SK-N-MC (cell line): ENCODE measurements around the gene CNIH2.

Source experiments
- DNase-seq: peaks from one replicate; pipeline ENCODE4 v3.0.0-alpha.2; 2011; ENCODE audit warnings: low read depth, low spot score
- H3K27ac ChIP-seq: fragments of 200-600 bp; sonication (generic); 2 replicates; pipeline ENCODE4 v1.5.1; 2016; ENCODE audit warnings: mixed run types
- H3K36me3 ChIP-seq: fragments of 200-600 bp; sonication (generic); 2 replicates; pipeline ENCODE4 v1.6.1; 2017; ENCODE audit warnings: antibody characterized with exemption, low read length, mixed read lengths; ENCODE audit not compliant: insufficient read depth
- H3K4me3 ChIP-seq: fragments of 200-600 bp; sonication (generic); 2 replicates; pipeline ENCODE4 v1.5.1; 2016
- H3K9ac ChIP-seq: fragments of 200-600 bp; sonication (generic); 2 replicates; pipeline ENCODE4 v1.8.0; 2017; ENCODE audit warnings: mixed run types, mixed read lengths; ENCODE audit not compliant: insufficient read length
- H3K9me3 ChIP-seq: fragments of 200-600 bp; sonication (generic); 2 replicates; pipeline ENCODE4 v1.6.1; 2017; ENCODE audit warnings: low read depth, mild to moderate bottlenecking, antibody characterized with exemption, low read length, moderate library complexity, mixed read lengths
- EZH2 ChIP-seq: fragments of 200-600 bp; sonication (generic); IDR thresholded peaks from one replicate; pipeline ENCODE4 v1.6.1; 2017; ENCODE audit warnings: antibody characterized with exemption
- FOXP2 ChIP-seq: optimal IDR thresholded peaks from 2 replicates; pipeline ENCODE3; 2011; ENCODE audit warnings: mild to moderate bottlenecking, moderate library complexity; ENCODE audit not compliant: insufficient read depth; ENCODE audit errors: extremely low read length, control extremely low read depth
- POLR2AphosphoS5 ChIP-seq: IDR thresholded peaks from 2 replicates; pipeline ENCODE4 v1.6.1; 2012; ENCODE audit warnings: mild to moderate bottlenecking, low read depth, low read length, borderline replicate concordance

Gene CNIH2

GRCh38 chr11:66288671-66289547, 10.9 kb downstream of the CNIH2 start, which contains the start of gene YIF1A:
YIF1A (minus strand) TSS chr11:66289143; CDS start chr11:66288985, 158 bp downstream.
- Histone ChIP-seq H3K27ac (peak within 1 kb of the TSS; percentile 56; the same call in 1 of the 2 replicates), H3K4me3 (peak within 1 kb of the TSS; percentile 84), H3K9ac (peak within 1 kb of the TSS; percentile 87), H3K9me3 (no peaks in the 10 kb centered on the region), H3K36me3 (no peaks in the 10 kb centered on the region; the same call in 1 of the 2 replicates)
- TF ChIP-seq FOXP2 (peak; percentile 76), EZH2 (no peak), POLR2AphosphoS5 (peak; percentile 83; the same call in 1 of the 2 replicates)
- peak; percentile 97 for DNase-seq

DNA sequence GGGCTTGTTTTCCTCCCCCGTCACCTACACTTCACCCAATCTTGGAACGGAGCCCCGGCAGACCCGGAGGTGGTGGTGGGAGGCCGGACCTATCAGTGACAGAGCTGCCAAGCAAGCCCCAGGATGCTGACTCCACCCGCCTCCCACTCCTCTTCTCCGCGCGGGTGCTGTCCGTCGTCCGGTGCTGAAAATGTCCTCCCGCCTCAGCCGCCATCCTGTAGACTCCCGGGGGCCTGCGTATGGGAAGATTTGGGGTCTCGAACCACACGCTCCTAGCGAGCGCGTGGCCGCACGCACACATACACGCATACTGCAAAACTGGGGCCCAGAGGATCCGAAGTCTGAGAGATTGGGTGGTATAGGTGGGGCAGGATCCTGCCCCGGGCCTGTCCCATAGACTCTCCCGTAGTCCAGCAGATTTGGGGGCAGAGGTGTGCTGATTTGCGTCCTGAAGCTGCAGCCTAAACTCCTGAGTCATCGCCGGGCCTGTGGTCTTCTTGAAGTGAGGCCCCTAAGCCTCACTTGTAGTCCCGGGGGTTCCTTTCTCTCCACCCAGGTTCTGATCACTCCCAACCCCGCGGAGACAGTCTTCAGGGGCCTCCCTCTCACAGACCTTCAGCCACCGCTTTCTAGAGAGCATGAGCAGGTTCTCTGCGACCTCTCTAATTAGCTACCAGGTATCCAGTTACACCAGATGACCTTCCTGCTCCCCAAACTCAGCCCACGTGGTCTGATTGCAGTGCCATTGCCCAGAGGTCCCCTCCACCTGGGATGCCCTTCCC, 11.8 kb downstream of the CNIH2 start:
- Histone ChIP-seq H3K4me3 (peak overlapping the region; percentile 84), H3K9me3 (no peaks in the 10 kb centered on the region), H3K9ac (peak overlapping the region; percentile 24), H3K36me3 (no peaks in the 10 kb centered on the region; the same call in 1 of the 2 replicates), H3K27ac (peak overlapping the region; percentile 47; the same call in 1 of the 2 replicates)
- DNase-seq, result no peak
- TF ChIP-seq EZH2 (no peak), FOXP2 (no peak), POLR2AphosphoS5 (no peak)

- H3K4me3 ChIP-seq, result no peak overlapping the region
- H3K9me3 ChIP-seq, result no peaks in the 10 kb centered on the region
- TF ChIP-seq FOXP2, result no peak
- TF ChIP-seq POLR2AphosphoS5, result no peak
- TF ChIP-seq EZH2, result no peak
- H3K9ac ChIP-seq, result no peak overlapping the region
- DNase-seq, result no peak
- H3K36me3 ChIP-seq, result no peaks in the 10 kb centered on the region; the same call in 1 of the 2 replicates
- no peak overlapping the region for H3K27ac ChIP-seq
Observed at GRCh38 chr11:66290330-66290621, 12.3 kb downstream of the CNIH2 start.

- DNase-seq, result no peak
- H3K9me3 ChIP-seq, result no peaks in the 10 kb centered on the region
- H3K36me3 ChIP-seq, result no peaks in the 10 kb centered on the region
- no peak overlapping the region for H3K27ac ChIP-seq
- H3K9ac ChIP-seq, result no peak overlapping the region
- TF ChIP-seq EZH2, result no peak
- no peak for TF ChIP-seq FOXP2
- no peak for TF ChIP-seq POLR2AphosphoS5
- no peak overlapping the region for H3K4me3 ChIP-seq
Observed at GRCh38 chr11:66291303-66291705, 13.3 kb downstream of the CNIH2 start.

DNA sequence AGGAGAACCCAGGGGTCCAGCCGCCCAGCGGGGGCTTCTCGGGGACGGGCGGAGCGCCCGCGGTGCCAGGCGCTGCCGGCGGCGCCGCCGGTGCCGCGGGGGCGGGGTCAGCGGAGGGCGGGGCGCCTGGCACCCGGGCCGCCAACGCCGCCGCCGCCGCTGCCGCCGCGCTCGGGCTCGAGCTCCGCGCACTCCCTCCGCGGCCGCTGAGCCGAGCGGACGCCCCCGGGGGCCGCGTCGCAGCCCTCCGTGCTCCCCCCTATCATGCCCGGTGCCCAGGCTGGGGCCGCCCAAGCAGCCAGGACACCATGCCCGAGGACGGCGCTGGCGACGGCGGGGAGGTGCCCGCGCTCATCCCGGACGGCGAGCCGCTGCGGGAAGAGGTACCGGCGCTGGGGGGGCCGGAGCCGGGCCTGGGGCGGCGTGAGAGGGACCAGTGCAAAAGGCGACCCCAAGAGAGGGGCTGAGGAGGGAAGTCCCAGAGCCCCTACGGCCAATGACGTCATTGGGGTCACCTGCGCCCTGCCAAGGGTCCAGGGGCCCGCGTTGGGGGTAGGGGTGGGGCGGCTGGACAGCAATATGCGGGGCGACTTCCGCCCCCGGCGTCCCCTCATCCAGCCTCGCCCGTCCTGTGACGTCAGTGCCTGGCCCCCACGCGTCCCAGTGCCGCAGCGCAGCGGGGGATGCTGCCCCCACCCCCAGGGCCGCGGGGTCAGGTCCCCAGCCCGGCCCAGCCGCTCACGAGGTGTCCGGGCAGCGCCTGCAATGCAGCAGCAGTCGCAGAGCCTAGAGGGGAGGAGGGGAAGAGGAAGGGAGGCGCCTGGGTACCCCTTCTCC, 13.9 kb downstream of the CNIH2 start, which contains the start of gene TMEM151A:
TMEM151A (plus strand) TSS at position 189 of the 837 bp plus-strand sequence; CDS start at position 309, 120 bp downstream.
- Histone ChIP-seq H3K36me3 (no peaks in the 10 kb centered on the region), H3K9me3 (no peaks in the 10 kb centered on the region), H3K9ac (no peak within 1 kb of the TSS), H3K27ac (no peak within 1 kb of the TSS), H3K4me3 (peak within 1 kb of the TSS; percentile 62)
- no peak for DNase-seq
- no peak for TF ChIP-seq POLR2AphosphoS5
- TF ChIP-seq EZH2, result no peak
- TF ChIP-seq FOXP2, result no peak

DNA sequence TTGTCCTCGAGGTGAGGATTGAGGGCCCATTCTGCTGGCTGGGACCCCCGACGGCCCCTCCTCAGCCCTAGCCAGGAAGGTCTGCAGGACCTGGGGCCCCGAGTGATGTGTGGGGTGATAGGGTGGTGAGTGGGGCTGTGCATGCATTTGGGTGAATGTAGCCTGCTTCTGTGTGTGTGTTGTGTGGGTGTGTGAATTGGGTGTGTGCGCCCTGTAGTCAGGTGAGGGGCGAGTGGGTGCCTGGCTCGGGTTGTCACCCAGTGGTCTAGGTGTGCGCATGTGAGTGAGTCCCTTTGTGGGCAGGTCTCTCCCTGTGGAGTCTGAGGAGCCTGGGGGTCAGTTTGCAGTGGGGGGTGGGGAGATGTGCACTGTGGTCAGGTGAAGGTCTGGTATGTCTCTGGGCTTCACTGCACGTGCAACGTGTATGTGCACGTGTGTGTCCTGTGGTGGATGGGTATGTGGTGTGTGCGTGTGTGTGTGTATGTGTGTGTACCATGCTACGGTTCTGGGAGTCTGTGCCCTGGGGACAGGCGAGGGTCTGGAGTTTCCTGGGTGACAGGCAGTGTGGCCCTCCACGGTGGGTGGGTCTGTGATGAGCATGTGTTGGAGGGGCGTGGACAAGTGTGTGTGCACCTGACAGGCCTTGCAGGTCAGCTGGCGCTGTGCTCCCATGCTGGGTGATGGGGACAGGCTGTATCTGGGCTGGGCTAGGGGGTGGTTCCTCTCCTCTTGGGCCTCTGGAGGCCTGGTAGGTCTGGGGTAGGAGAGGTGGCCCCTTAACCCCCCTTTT, 14.8 kb downstream of the CNIH2 start:
- no peaks in the 10 kb centered on the region for H3K36me3 ChIP-seq
- H3K27ac ChIP-seq, result no peak overlapping the region
- H3K9me3 ChIP-seq, result no peaks in the 10 kb centered on the region
- TF ChIP-seq FOXP2 (no peak), EZH2 (no peak), POLR2AphosphoS5 (no peak)
- H3K9ac ChIP-seq, result no peak overlapping the region
- no peak overlapping the region for H3K4me3 ChIP-seq
- no peak for DNase-seq

DNA sequence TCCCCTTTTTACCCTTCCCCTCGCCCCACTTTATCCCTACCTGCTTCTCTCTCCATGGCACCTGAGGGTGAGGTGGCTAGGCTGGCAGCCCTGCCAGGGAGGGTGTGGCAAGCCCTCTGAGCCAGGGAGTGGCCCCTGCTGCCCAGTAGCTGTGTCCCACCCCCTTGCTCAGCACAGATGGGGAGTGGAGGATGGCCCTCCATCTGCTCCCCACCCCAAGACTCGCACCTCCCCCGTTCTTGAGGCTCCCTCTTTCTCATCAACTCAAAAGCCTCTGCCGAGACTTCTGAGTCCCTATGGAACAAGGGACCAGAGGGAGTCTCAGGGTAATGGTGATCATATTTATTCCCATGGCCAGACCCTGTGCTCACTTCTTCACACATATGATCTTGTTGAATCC, 15.4 kb downstream of the CNIH2 start:
- Histone ChIP-seq H3K9me3 (no peaks in the 10 kb centered on the region), H3K9ac (no peak overlapping the region), H3K36me3 (no peaks in the 10 kb centered on the region), H3K27ac (no peak overlapping the region), H3K4me3 (no peak overlapping the region)
- TF ChIP-seq EZH2 (no peak), POLR2AphosphoS5 (no peak), FOXP2 (no peak)
- no peak for DNase-seq
